ENCODE results near the gene IMPA2.
"Not testable (repeated sequence)": the region's sequence is repeated elsewhere in the genome, so short reads cannot be mapped to it uniquely, and the experiment has no call there.

IMPA2 gene

DNA sequence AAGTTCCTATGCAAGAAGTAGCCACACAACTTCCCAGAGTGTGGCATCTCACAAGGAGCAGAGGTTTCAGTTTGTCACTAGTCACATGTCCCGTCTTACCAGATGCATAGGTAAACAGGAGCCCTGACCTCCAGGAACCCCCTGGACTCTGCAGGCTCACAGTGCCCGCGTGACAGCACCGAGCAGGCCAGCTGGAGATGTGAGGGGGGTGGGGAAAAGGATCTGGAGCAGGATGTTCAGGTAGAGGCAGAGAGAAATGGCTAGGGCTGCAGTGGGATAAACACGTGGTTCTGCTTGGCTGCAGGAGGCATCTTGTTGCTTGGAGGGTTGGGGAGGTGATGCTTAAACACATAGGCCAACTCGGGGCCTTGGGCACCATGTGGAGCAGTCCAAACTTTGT lies 54.2 kb downstream of the IMPA2 start:
- Histone ChIP-seq H3K27ac (ENCODE audit: insufficient read depth in 1 of 2, low read depth in 1 of 2, low read length in 2 of 2, poor library complexity in 1 of 2, severe bottlenecking in 2 of 2) (no peak overlapping the region), H3K4me3 (ENCODE audit: control insufficient read depth in 1 of 7, extremely low read depth in 1 of 7, insufficient read depth in 4 of 7, low read depth in 2 of 7, low read length in 6 of 7) (no peak overlapping the region), H3K27me3 (replicated peaks in 2 of 5; ENCODE audit: control insufficient read depth in 4 of 5, insufficient read depth in 5 of 5, low read length in 4 of 5) (peaks cover 0 to 7% (median 4%) of the 10 kb centered on the region in 5 experiments), H3K4me1 (ENCODE audit: control extremely low read depth in 1 of 4, control insufficient read depth in 4 of 4, insufficient read depth in 4 of 4, low read length in 3 of 4) (peaks cover 0 to 25% (median 17%) of the 10 kb centered on the region in 4 experiments), H3K36me3 (ENCODE audit: control insufficient read depth in 4 of 4, insufficient read depth in 4 of 4, low read length in 3 of 4) (peaks cover 2 to 25% (median 12%) of the 10 kb centered on the region in 4 experiments), H3K9me3 (ENCODE audit: control extremely low read depth in 1 of 5, control insufficient read depth in 4 of 5, insufficient read depth in 2 of 5, low read depth in 1 of 5, low read length in 4 of 5) (no peaks in the 10 kb centered on the region)
- DNase-seq = no peak
- CTCF ChIA-PET = interaction anchor here (1.0 kb wide), 1 partner anchor 45 kb away, joined by 3 read pairs; no protein-coding TSS in a partner anchor
- POLR2A ChIA-PET = no interaction called here
- 98% methylated on average over 4 of the region's 6 CpGs for WGBS (ENCODE audit: insufficient coverage)

DNA sequence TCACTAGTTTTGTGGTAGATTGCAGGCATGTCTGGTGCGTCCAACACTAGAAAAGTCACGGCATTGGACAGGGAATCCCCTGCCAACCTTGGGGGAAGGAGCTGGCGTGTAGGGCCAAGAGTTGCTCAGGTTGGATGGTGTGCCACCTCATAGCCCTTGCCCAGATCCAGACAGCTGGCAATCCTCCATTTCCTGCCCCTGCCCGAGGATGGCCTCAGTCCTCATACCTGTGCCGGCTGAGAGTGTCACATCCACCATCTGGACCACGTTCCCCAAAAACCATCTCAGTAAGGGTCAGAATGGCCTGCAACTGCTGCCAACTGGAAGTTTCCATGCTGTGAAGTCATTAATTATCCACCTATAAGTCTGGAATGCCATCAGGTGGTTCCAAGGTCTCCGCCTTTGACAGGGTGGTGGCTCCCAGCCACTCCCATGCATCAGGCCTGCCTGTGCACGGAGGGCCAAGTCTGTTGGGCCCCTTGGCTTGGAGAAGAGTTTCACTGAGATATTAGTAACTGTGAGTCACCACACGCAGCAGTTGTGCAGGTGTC lies 55.0 kb downstream of the IMPA2 start:
- CTCF ChIA-PET = interaction anchor here (0.9 kb wide), 1 partner anchor 17 kb away, joined by 3 read pairs; no protein-coding TSS in a partner anchor
- peaks cover 0 to 18% (median 6%) of the 10 kb centered on the region in 4 experiments for H3K36me3 ChIP-seq (ENCODE audit: control insufficient read depth in 4 of 4, insufficient read depth in 4 of 4, low read length in 3 of 4)

GRCh38 chr18:12038082-12038638 lies 56.9 kb downstream of the IMPA2 start:
- Histone ChIP-seq H3K27me3 (replicated peaks in 2 of 5; ENCODE audit: control insufficient read depth in 4 of 5, insufficient read depth in 5 of 5, low read length in 4 of 5) (peaks cover 0 to 7% (median 4%) of the 10 kb centered on the region in 5 experiments), H3K36me3 (ENCODE audit: control insufficient read depth in 4 of 4, insufficient read depth in 4 of 4, low read length in 3 of 4) (peaks cover 0 to 6% (median under 1%) of the 10 kb centered on the region in 4 experiments), H3K4me1 (ENCODE audit: control extremely low read depth in 1 of 4, control insufficient read depth in 4 of 4, insufficient read depth in 4 of 4, low read length in 3 of 4) (peaks cover 0 to 21% (median 17%) of the 10 kb centered on the region in 4 experiments), H3K4me3 (ENCODE audit: control insufficient read depth in 1 of 7, extremely low read depth in 1 of 7, insufficient read depth in 4 of 7, low read depth in 2 of 7, low read length in 6 of 7) (peak overlapping the region in 6 of 7 experiments; percentile 35 to 73 (median 68)), H3K9me3 (ENCODE audit: control extremely low read depth in 1 of 5, control insufficient read depth in 4 of 5, insufficient read depth in 2 of 5, low read depth in 1 of 5, low read length in 4 of 5) (no peaks in the 10 kb centered on the region), H3K27ac (ENCODE audit: insufficient read depth in 1 of 2, low read depth in 1 of 2, low read length in 2 of 2, poor library complexity in 1 of 2, severe bottlenecking in 2 of 2) (no peak overlapping the region)
- 17% methylated on average over 27 of the region's 27 CpGs for whole genome bisulfite sequencing (ENCODE audit: insufficient coverage)
- ChIA-PET CTCF (interaction anchor here (0.9 to 2.7 kb wide), 17 partner anchors 9 to 383 kb away, joined by 3 to 20 read pairs (median 5); no protein-coding TSS in a partner anchor), POLR2A (no interaction called here)
- DNase-seq = peak in 2 of 3 donors; percentile 55 to 66

More for the DNA sequence above, 55.0 kb downstream of the IMPA2 start:
- H3K4me1 ChIP-seq (ENCODE audit: control extremely low read depth in 1 of 4, control insufficient read depth in 4 of 4, insufficient read depth in 4 of 4, low read length in 3 of 4) = peaks cover 0 to 21% (median 17%) of the 10 kb centered on the region in 4 experiments
- no peaks in the 10 kb centered on the region for H3K9me3 ChIP-seq (ENCODE audit: control extremely low read depth in 1 of 5, control insufficient read depth in 4 of 5, insufficient read depth in 2 of 5, low read depth in 1 of 5, low read length in 4 of 5)
- H3K4me3 ChIP-seq (ENCODE audit: control insufficient read depth in 1 of 7, extremely low read depth in 1 of 7, insufficient read depth in 4 of 7, low read depth in 2 of 7, low read length in 6 of 7) = no peak overlapping the region
- WGBS (ENCODE audit: insufficient coverage) = 96% methylated on average over 8 of the region's 9 CpGs
- no peak overlapping the region for H3K27ac ChIP-seq (ENCODE audit: insufficient read depth in 1 of 2, low read depth in 1 of 2, low read length in 2 of 2, poor library complexity in 1 of 2, severe bottlenecking in 2 of 2)
- POLR2A ChIA-PET = no interaction called here
- no peak for DNase-seq
- H3K27me3 ChIP-seq (replicated peaks in 2 of 5; ENCODE audit: control insufficient read depth in 4 of 5, insufficient read depth in 5 of 5, low read length in 4 of 5) = peaks cover 0 to 7% (median 4%) of the 10 kb centered on the region in 5 experiments

DNA sequence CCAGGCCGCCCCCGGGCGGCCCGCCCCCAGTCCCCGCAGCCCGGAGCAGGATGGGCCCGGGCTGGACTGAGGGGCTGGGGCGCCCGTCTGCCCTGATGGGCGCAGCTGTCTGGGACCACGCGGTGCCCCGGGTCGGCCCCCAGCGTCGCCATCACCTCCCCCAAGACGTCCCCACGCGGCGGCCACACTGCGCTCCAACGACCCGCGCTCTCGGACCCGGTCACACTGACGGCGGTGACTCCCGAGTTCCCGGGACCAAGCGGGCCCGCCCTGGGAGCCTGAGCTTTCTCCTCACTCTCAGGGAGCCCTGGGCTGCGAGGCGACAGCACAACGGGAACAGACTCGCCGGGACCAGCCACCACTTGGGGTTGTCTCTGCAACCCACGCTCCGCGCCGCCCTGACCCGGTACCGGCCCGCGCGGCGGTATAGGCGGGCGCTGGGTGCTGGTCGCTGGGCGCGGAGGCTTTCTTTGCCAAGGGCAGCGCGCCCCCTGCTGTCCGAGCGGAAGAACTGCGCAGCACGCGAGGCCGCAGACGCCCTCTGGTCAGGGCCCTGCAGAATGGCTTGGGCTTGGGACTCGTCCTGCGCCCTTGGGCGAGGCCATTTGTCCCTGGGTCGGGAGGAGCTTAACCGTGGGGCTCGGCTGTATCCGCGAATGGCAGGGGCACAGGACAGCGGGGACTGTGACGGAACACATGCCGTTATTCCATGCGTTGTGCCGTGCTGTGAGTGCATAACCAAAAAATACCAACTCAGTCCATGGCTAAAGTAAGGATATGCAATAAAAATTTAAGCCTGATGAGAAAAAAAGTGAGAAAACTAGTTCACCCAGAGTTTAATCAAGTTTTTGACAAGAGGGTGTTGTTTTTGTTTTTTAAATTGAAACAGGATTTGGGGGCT lies 57.6 kb downstream of the IMPA2 start:
- ChIA-PET POLR2A (interaction anchor here (0.5 kb wide), 1 partner anchor 10 kb away, joined by 3 read pairs; no protein-coding TSS in a partner anchor), CTCF (interaction anchor here (0.9 to 2.7 kb wide), 19 partner anchors 10 to 383 kb away, joined by 3 to 20 read pairs (median 5); no protein-coding TSS in a partner anchor)
- WGBS (ENCODE audit: insufficient coverage) = under 1% methylated on average over 63 of the region's 74 CpGs
- peaks cover 0 to 21% (median 17%) of the 10 kb centered on the region in 4 experiments for H3K4me1 ChIP-seq (ENCODE audit: control extremely low read depth in 1 of 4, control insufficient read depth in 4 of 4, insufficient read depth in 4 of 4, low read length in 3 of 4)
- H3K36me3 ChIP-seq (ENCODE audit: control insufficient read depth in 4 of 4, insufficient read depth in 4 of 4, low read length in 3 of 4) = no peaks in the 10 kb centered on the region
- H3K9me3 ChIP-seq (ENCODE audit: control extremely low read depth in 1 of 5, control insufficient read depth in 4 of 5, insufficient read depth in 2 of 5, low read depth in 1 of 5, low read length in 4 of 5) = no peaks in the 10 kb centered on the region
- H3K4me3 ChIP-seq (ENCODE audit: control insufficient read depth in 1 of 7, extremely low read depth in 1 of 7, insufficient read depth in 4 of 7, low read depth in 2 of 7, low read length in 6 of 7) = peak overlapping the region; percentile 30 to 73 (median 67)
- DNase-seq = peak; percentile 70 to 76 (median 72)
- H3K27ac ChIP-seq (ENCODE audit: insufficient read depth in 1 of 2, low read depth in 1 of 2, low read length in 2 of 2, poor library complexity in 1 of 2, severe bottlenecking in 2 of 2) = no peak overlapping the region
- peaks cover 0 to 7% (median 4%) of the 10 kb centered on the region in 5 experiments for H3K27me3 ChIP-seq (replicated peaks in 2 of 5; ENCODE audit: control insufficient read depth in 4 of 5, insufficient read depth in 5 of 5, low read length in 4 of 5)

- POLR2A ChIA-PET = not testable (repeated sequence)
- CTCF ChIA-PET = interaction anchor here (1.0 to 2.7 kb wide), 11 partner anchors 10 to 384 kb away, joined by 3 to 20 read pairs (median 5); no protein-coding TSS in a partner anchor
- 98% methylated on average over 5 of the region's 6 CpGs for WGBS (ENCODE audit: insufficient coverage)
These were observed 58.2 kb downstream of the IMPA2 start for GRCh38 chr18:12039540-12039930.

DNA sequence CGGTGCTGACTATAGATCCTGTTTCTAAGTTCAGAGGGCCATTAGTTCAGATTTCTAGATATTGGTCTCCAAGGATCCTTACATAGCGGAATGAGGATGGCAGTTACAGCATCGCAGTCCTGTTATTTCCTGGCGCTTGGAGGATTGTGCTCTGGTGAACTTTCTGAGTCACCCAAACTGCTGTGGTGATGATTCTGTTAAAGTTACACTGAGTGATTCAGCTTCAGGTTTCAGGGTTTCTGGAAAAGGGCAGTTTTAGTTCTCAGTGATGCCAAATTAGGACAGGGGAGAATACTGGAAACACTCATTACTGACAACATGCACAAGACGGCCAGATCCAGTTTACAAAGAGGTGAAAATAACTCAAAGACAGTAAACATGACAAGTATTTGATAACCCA lies 60.3 kb downstream of the IMPA2 start:
- Histone ChIP-seq H3K4me3 (ENCODE audit: control insufficient read depth in 1 of 7, extremely low read depth in 1 of 7, insufficient read depth in 4 of 7, low read depth in 2 of 7, low read length in 6 of 7) (no peak overlapping the region), H3K4me1 (ENCODE audit: control extremely low read depth in 1 of 4, control insufficient read depth in 4 of 4, insufficient read depth in 4 of 4, low read length in 3 of 4) (peaks cover 0 to 14% (median 9%) of the 10 kb centered on the region in 4 experiments), H3K36me3 (ENCODE audit: control insufficient read depth in 4 of 4, insufficient read depth in 4 of 4, low read length in 3 of 4) (no peaks in the 10 kb centered on the region), H3K27ac (ENCODE audit: insufficient read depth in 1 of 2, low read depth in 1 of 2, low read length in 2 of 2, poor library complexity in 1 of 2, severe bottlenecking in 2 of 2) (no peak overlapping the region), H3K9me3 (ENCODE audit: control extremely low read depth in 1 of 5, control insufficient read depth in 4 of 5, insufficient read depth in 2 of 5, low read depth in 1 of 5, low read length in 4 of 5) (no peaks in the 10 kb centered on the region), H3K27me3 (replicated peaks in 2 of 5; ENCODE audit: control insufficient read depth in 4 of 5, insufficient read depth in 5 of 5, low read length in 4 of 5) (peaks cover 0 to 7% (median 3%) of the 10 kb centered on the region in 5 experiments)
- CTCF ChIA-PET = interaction anchor here (0.8 kb wide), 1 partner anchor 46 kb away, joined by 3 read pairs; no protein-coding TSS in a partner anchor
- POLR2A ChIA-PET = no interaction called here
- WGBS (ENCODE audit: insufficient coverage) = 93% methylated on average over 5 of the region's 5 CpGs
- peak in 2 of 3 donors; percentile 44 to 54 for DNase-seq

More at GRCh38 chr18:12039540-12039930, 58.2 kb downstream of the IMPA2 start:
- not testable (repeated sequence) for H3K27ac ChIP-seq (ENCODE audit: insufficient read depth in 1 of 2, low read depth in 1 of 2, low read length in 2 of 2, poor library complexity in 1 of 2, severe bottlenecking in 2 of 2); H3K27me3 ChIP-seq (replicated peaks in 2 of 5; ENCODE audit: control insufficient read depth in 4 of 5, insufficient read depth in 5 of 5, low read length in 4 of 5); H3K36me3 ChIP-seq (ENCODE audit: control insufficient read depth in 4 of 4, insufficient read depth in 4 of 4, low read length in 3 of 4); H3K4me3 ChIP-seq (ENCODE audit: control insufficient read depth in 1 of 7, extremely low read depth in 1 of 7, insufficient read depth in 4 of 7, low read depth in 2 of 7, low read length in 6 of 7); DNase-seq; H3K9me3 ChIP-seq (ENCODE audit: control extremely low read depth in 1 of 5, control insufficient read depth in 4 of 5, insufficient read depth in 2 of 5, low read depth in 1 of 5, low read length in 4 of 5)
- H3K4me1 ChIP-seq (ENCODE audit: control extremely low read depth in 1 of 4, control insufficient read depth in 4 of 4, insufficient read depth in 4 of 4, low read length in 3 of 4) = peaks cover 0 to 16% (median 12%) of the 10 kb centered on the region in 4 experiments

All from common myeloid progenitor, CD34-positive (primary cell).